AG09319 (cell line): ENCODE data around the gene PRKAR1B.

Experiments
- DNase-seq: peaks from one replicate; pipeline ENCODE4 v3.0.0-alpha.2; 2010; ENCODE audit warnings: low read depth; ENCODE audit errors: extremely low read depth
- CTCF ChIP-seq: IDR thresholded peaks from 2 replicates; pipeline ENCODE4 v1.5.1; 2011; ENCODE audit warnings: low read depth, mild to moderate bottlenecking, inconsistent platforms, low read length, moderate library complexity

Gene PRKAR1B

GRCh38 chr7:514651-515598 lies 212.2 kb downstream of the PRKAR1B start:
- TF ChIP-seq CTCF, result no peak
- DNase-seq, result no peak

GRCh38 chr7:514242-514641 lies 212.8 kb downstream of the PRKAR1B start:
- DNase-seq, result no peak
- no peak for TF ChIP-seq CTCF

GRCh38 chr7:513521-514166 lies 213.4 kb downstream of the PRKAR1B start:
- DNase-seq, result no peak
- no peak for TF ChIP-seq CTCF

- TF ChIP-seq CTCF, result no peak
- DNase-seq, result no peak
Measured at GRCh38 chr7:512541-513311, 214.4 kb downstream of the PRKAR1B start.

GRCh38 chr7:512146-512510 lies 215.0 kb downstream of the PRKAR1B start:
- no peak for DNase-seq
- no peak for TF ChIP-seq CTCF

- TF ChIP-seq CTCF, result no peak
- DNase-seq, result no peak
Measured at GRCh38 chr7:511476-512145, 215.5 kb downstream of the PRKAR1B start.
